ENCODE measurements around the gene JPT1. TPM values are rescaled to one million over a fixed set of nuclear protein-coding genes. Genes with fewer than 3 reads are reported as not detected.

The JPT1 gene
- total and polyA plus RNA-seq, 2 experiments from 2014 or later, result 103 to 172 TPM

GRCh38 chr17:75118307-75118706 lies 36.0 kb downstream of the JPT1 start:
- Histone ChIP-seq H3K79me2 (peaks cover 22% of the 10 kb centered on the region), H3K4me2 (no peak overlapping the region), H3K36me3 (replicated peaks; ENCODE audit: insufficient read depth, low read depth) (no peaks in the 10 kb centered on the region), H3K27ac (no peak overlapping the region), H3K9me2 (replicated peaks; ENCODE audit: insufficient read depth) (no peaks in the 10 kb centered on the region), H3K9me3 (ENCODE audit: low read depth) (no peaks in the 10 kb centered on the region), H3K4me3 (no peak overlapping the region), H3K27me3 (no peaks in the 10 kb centered on the region), H4K20me1 (ENCODE audit: insufficient read depth, poor library complexity, severe bottlenecking) (no peaks in the 10 kb centered on the region), H2AFZ (no peak overlapping the region), H3K4me1 (ENCODE audit: insufficient read depth) (peaks cover 3% of the 10 kb centered on the region)
- WGBS (ENCODE audit: low lambda C conversion rate, missing lambda C conversion rate), result 98% methylated on average over 14 of the region's 14 CpGs
- DNase-seq (ENCODE audit: low spot score), result no peak
- TF ChIP-seq EZH2phosphoT487 (IDR thresholded peaks at IDR 0.05; ENCODE audit: low read depth, severe bottlenecking, unreplicated experiment), result no peak
- no peak for TF ChIP-seq CTCF (IDR thresholded peaks at IDR 0.05; ENCODE audit: poor library complexity)
- TF ChIP-seq EZH2 (IDR thresholded peaks at IDR 0.05; ENCODE audit: borderline replicate concordance), result no peak

GRCh38 chr17:75116737-75117136 lies 37.6 kb downstream of the JPT1 start:
- DNase-seq (ENCODE audit: low spot score), result no peak

GRCh38 chr17:75115555-75115954 lies 38.8 kb downstream of the JPT1 start:
- no peaks in the 10 kb centered on the region for H4K20me1 ChIP-seq (ENCODE audit: insufficient read depth, poor library complexity, severe bottlenecking)
- H3K9me2 ChIP-seq (replicated peaks; ENCODE audit: insufficient read depth), result no peaks in the 10 kb centered on the region
- H3K27me3 ChIP-seq, result no peaks in the 10 kb centered on the region
- peaks cover 30% of the 10 kb centered on the region for H3K79me2 ChIP-seq
- H3K4me1 ChIP-seq (ENCODE audit: insufficient read depth), result peaks cover 8% of the 10 kb centered on the region
- TF ChIP-seq EZH2 (IDR thresholded peaks at IDR 0.05; ENCODE audit: borderline replicate concordance) (no peak), EZH2phosphoT487 (IDR thresholded peaks at IDR 0.05; ENCODE audit: low read depth, severe bottlenecking, unreplicated experiment) (no peak), CTCF (IDR thresholded peaks at IDR 0.05; ENCODE audit: poor library complexity) (no peak)
- no peak overlapping the region for H3K27ac ChIP-seq
- H3K4me3 ChIP-seq, result no peak overlapping the region
- H2AFZ ChIP-seq, result no peak overlapping the region
- no peaks in the 10 kb centered on the region for H3K36me3 ChIP-seq (replicated peaks; ENCODE audit: insufficient read depth, low read depth)
- H3K4me2 ChIP-seq, result no peak overlapping the region
- no peak for DNase-seq (ENCODE audit: low spot score)
- no peaks in the 10 kb centered on the region for H3K9me3 ChIP-seq (ENCODE audit: low read depth)

More at GRCh38 chr17:75116737-75117136, 37.6 kb downstream of the JPT1 start:
- no peaks in the 10 kb centered on the region for H3K9me3 ChIP-seq (ENCODE audit: low read depth)
- 96% methylated on average over 9 of the region's 9 CpGs for WGBS (ENCODE audit: low lambda C conversion rate, missing lambda C conversion rate)
- H2AFZ ChIP-seq, result no peak overlapping the region
- H4K20me1 ChIP-seq (ENCODE audit: insufficient read depth, poor library complexity, severe bottlenecking), result no peaks in the 10 kb centered on the region
- H3K27ac ChIP-seq, result no peak overlapping the region
- no peaks in the 10 kb centered on the region for H3K27me3 ChIP-seq
- no peak for TF ChIP-seq CTCF (IDR thresholded peaks at IDR 0.05; ENCODE audit: poor library complexity)
- TF ChIP-seq EZH2phosphoT487 (IDR thresholded peaks at IDR 0.05; ENCODE audit: low read depth, severe bottlenecking, unreplicated experiment), result no peak
- TF ChIP-seq EZH2 (IDR thresholded peaks at IDR 0.05; ENCODE audit: borderline replicate concordance), result no peak
- peaks cover 3% of the 10 kb centered on the region for H3K4me1 ChIP-seq (ENCODE audit: insufficient read depth)
- H3K4me3 ChIP-seq, result no peak overlapping the region
- no peak overlapping the region for H3K4me2 ChIP-seq
- H3K9me2 ChIP-seq (replicated peaks; ENCODE audit: insufficient read depth), result no peaks in the 10 kb centered on the region
- peaks cover 19% of the 10 kb centered on the region for H3K79me2 ChIP-seq
- no peaks in the 10 kb centered on the region for H3K36me3 ChIP-seq (replicated peaks; ENCODE audit: insufficient read depth, low read depth)
